Measurements from ENCODE around the gene ARHGAP18. TPM values are rescaled to one million over a fixed set of nuclear protein-coding genes. Genes with fewer than 3 reads are reported as not detected.

The ARHGAP18 gene
- total and polyA plus RNA-seq, 2 of the 13 experiments (the other 11 are each of a cell fraction or from before 2014, with no cell fraction given), result 58.2 to 115 TPM

GRCh38 chr6:129709769-129710449 is at the start of gene ARHGAP18 (continued):
- TF ChIP-seq, protein P1, sequence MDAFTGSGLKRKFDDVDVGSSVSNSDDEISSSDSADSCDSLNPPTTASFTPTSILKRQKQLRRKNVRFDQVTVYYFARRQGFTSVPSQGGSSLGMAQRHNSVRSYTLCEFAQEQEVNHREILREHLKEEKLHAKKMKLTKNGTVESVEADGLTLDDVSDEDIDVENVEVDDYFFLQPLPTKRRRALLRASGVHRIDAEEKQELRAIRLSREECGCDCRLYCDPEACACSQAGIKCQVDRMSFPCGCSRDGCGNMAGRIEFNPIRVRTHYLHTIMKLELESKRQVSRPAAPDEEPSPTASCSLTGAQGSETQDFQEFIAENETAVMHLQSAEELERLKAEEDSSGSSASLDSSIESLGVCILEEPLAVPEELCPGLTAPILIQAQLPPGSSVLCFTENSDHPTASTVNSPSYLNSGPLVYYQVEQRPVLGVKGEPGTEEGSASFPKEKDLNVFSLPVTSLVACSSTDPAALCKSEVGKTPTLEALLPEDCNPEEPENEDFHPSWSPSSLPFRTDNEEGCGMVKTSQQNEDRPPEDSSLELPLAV (CRISPR knock-in tag; conservative IDR thresholded peaks at IDR 0.05; ENCODE audit: low read depth), result no peak
- TF ChIP-seq ZNF329 (CRISPR knock-in tag; IDR thresholded peaks at IDR 0.05; ENCODE audit: low read depth) (no peak), ZNF121 (CRISPR knock-in tag; IDR thresholded peaks at IDR 0.05) (no peak), AHR (CRISPR knock-in tag; IDR thresholded peaks at IDR 0.05) (no peak), TBP (CRISPR knock-in tag; IDR thresholded peaks at IDR 0.05) (0 out of 2 replicates have a peak, but pooled peaks have one; percentile 42), HMG20B (CRISPR knock-in tag; conservative IDR thresholded peaks at IDR 0.05) (no peak), ZNF570 (CRISPR knock-in tag; IDR thresholded peaks at IDR 0.05; ENCODE audit: borderline replicate concordance) (no peak), IRX3 (CRISPR knock-in tag; IDR thresholded peaks at IDR 0.05; ENCODE audit: borderline replicate concordance, low read depth) (no peak), SATB2 (CRISPR knock-in tag; IDR thresholded peaks at IDR 0.05) (0 out of 2 replicates have a peak, but pooled peaks have one; percentile 49), RERE (CRISPR knock-in tag; IDR thresholded peaks at IDR 0.05; ENCODE audit: low read depth) (0 out of 2 replicates have a peak, but pooled peaks have one; percentile 39), GABPB1 (CRISPR knock-in tag; IDR thresholded peaks at IDR 0.05) (peak; percentile 74), BCL6 (CRISPR knock-in tag; IDR thresholded peaks at IDR 0.05) (peak; percentile 68), ZNF598 (CRISPR knock-in tag; IDR thresholded peaks at IDR 0.05; ENCODE audit: borderline replicate concordance) (peak; percentile 98; the same call in 1 of the 2 replicates), DPF2 (CRISPR knock-in tag; IDR thresholded peaks at IDR 0.05; ENCODE audit: borderline replicate concordance, low read depth) (0 out of 2 replicates have a peak, but pooled peaks have one; percentile 58)
- TF ChIP-seq, protein P2, sequence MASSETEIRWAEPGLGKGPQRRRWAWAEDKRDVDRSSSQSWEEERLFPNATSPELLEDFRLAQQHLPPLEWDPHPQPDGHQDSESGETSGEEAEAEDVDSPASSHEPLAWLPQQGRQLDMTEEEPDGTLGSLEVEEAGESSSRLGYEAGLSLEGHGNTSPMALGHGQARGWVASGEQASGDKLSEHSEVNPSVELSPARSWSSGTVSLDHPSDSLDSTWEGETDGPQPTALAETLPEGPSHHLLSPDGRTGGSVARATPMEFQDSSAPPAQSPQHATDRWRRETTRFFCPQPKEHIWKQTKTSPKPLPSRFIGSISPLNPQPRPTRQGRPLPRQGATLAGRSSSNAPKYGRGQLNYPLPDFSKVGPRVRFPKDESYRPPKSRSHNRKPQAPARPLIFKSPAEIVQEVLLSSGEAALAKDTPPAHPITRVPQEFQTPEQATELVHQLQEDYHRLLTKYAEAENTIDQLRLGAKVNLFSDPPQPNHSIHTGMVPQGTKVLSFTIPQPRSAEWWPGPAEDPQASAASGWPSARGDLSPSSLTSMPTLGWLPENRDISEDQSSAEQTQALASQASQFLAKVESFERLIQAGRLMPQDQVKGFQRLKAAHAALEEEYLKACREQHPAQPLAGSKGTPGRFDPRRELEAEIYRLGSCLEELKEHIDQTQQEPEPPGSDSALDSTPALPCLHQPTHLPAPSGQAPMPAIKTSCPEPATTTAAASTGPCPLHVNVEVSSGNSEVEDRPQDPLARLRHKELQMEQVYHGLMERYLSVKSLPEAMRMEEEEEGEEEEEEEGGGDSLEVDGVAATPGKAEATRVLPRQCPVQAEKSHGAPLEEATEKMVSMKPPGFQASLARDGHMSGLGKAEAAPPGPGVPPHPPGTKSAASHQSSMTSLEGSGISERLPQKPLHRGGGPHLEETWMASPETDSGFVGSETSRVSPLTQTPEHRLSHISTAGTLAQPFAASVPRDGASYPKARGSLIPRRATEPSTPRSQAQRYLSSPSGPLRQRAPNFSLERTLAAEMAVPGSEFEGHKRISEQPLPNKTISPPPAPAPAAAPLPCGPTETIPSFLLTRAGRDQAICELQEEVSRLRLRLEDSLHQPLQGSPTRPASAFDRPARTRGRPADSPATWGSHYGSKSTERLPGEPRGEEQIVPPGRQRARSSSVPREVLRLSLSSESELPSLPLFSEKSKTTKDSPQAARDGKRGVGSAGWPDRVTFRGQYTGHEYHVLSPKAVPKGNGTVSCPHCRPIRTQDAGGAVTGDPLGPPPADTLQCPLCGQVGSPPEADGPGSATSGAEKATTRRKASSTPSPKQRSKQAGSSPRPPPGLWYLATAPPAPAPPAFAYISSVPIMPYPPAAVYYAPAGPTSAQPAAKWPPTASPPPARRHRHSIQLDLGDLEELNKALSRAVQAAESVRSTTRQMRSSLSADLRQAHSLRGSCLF (CRISPR knock-in tag; IDR thresholded peaks at IDR 0.05; ENCODE audit: borderline replicate concordance), result no peak
- TF ChIP-seq, protein P3, sequence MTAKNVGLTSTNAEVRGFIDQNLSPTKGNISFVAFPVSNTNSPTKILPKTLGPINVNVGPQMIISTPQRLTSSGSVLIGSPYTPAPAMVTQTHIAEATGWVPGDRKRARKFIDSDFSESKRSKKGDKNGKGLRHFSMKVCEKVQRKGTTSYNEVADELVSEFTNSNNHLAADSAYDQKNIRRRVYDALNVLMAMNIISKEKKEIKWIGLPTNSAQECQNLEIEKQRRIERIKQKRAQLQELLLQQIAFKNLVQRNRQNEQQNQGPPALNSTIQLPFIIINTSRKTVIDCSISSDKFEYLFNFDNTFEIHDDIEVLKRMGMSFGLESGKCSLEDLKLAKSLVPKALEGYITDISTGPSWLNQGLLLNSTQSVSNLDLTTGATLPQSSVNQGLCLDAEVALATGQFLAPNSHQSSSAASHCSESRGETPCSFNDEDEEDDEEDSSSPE (CRISPR knock-in tag; IDR thresholded peaks at IDR 0.05), result no peak
